GM19238 (cell line): ENCODE measurements around the gene FOXJ2.
"Not testable (repeated sequence)": the region's sequence is repeated elsewhere in the genome, so short reads cannot be mapped to it uniquely, and the experiment has no call there.

Experiments
- DNase-seq: peaks from one replicate; pipeline ENCODE4 v3.0.0; 2011; ENCODE audit warnings: low spot score; ENCODE audit not compliant: insufficient read length

Gene FOXJ2

DNA sequence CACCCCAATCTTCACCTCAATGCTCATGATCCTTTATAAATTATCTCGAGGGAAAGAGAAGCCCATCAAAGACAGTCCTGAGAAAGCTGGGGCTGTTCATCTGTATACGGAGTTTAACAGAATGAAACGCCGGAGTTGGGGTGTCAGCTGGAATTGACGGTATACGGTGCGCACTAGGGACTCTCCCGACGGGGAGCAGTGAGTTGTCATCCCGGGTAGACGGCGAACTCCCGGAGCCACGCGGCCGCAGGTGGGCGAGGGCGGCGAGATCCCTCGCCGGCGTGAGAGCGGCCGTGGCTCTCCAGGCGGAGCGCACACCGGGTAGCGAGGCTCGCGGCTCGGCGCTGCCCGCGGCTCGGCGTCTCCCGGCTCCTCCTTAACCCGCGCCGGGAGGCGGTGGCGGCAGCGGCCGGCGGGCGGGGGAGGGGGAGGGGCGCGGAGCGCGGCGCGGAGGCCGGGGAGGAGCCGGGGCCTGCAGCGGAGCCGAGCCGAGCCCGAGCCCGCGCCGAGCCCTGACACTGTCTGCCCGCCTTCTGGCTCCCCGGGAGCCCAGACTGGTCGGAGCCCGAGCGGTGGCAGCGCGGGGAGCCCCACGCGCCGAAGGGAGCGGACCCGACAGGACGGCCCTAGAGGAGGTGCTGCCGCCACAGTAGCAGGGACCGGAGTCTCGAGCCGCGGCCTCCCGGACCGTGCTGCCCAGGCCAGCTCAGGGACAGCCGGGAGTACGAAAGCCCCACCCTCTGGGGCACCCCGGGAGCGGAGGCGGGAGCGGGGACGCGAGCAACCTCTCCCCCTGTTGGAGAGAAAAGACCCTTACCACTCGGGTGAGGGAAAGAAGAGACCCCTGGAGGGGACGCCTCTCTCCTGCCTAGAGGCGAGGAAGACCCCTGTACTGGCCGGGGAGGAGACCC lies at the start of gene FOXJ2:
FOXJ2 (plus strand) TSS at position 475 of the 911 bp plus-strand sequence. CDS start 7,117 bp downstream, outside the sequence.
- peak; percentile 69 for DNase-seq

DNA sequence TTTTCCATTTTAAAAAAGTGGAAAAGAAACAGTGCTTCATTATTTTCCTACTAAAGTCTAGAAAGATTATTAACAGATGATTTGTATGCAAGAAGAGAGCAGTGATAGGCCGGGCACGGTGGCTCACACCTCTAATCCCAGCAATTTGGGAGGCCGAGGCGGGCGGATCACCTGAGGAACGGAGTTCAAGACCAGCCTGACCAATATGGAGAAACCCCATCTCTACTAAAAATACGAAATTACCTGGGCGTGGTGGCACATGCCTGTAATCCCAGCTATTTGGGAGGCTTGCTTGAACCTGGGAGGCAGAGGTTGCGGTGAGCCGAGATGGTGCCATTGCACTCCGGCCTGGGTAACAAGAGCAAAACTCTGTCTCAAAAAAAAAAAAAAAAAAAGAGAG lies 49.5 kb upstream of the FOXJ2 start:
- not testable (repeated sequence) for DNase-seq

DNA sequence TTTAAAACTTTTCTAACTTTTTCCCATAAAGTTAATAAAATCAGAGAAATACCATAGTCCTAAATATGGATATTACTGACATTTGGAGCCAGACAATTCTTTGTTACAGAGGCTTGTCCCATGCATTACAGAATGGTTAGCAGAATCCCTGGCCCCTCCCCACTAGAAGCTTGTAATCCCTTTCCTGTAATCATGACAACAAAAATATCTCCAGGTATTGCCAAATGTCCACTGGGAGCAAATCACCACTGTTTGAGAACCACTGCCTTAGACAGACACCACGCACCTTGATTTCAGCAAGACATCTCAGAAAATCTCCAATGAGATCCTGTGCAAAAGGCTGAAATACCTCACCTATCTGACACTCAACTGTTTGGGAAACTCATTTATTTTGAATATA lies 49.1 kb upstream of the FOXJ2 start:
- not testable (repeated sequence) for DNase-seq

DNA sequence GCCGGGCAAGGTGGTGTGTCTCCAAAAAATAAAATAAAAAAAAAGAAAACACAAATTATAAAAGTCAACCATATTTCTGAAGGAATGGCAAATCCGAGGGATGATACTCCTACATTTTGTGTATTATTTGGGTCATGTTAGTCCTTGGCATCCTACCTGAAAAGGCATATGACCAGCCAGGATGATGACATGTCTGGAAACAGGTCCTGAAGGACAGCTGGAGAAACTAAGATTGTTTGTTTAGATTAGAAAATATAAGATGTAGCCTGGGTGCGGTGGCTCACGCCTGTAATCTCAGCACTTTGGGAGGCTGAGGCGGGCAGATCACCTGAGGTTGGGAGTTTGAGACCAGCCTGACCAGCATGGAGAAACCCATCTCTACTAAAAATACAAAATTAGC lies 47.6 kb upstream of the FOXJ2 start:
- no peak for DNase-seq

DNA sequence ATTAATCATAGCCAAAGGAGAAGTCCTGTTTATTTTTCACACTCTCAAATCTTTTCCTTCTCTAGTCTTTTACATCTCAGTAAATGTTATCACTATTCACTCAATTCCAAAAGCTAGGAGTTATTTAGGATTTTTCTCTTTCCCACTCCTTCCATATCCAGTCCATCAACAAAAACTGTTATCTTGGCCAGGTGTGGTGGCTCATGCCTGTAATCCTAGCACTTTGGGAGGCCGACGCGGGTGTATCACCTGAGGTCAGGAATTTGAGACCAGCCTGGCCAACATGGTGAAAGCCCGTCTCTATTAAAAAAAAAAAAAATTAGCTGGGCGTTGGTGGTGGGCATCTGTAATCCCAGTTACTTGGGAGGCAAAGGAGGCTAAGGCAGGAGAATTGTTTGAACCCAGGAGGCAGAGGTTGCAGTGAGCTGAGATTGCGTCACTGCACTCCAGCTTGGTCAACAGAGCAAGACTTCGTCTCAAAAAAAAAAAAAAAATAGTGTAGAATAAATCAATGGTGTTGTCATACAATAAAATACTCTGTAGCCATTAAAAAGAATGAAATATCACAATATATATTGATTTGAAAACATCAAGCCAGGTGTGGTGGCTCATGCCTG lies 46.6 kb upstream of the FOXJ2 start:
- no peak for DNase-seq

DNA sequence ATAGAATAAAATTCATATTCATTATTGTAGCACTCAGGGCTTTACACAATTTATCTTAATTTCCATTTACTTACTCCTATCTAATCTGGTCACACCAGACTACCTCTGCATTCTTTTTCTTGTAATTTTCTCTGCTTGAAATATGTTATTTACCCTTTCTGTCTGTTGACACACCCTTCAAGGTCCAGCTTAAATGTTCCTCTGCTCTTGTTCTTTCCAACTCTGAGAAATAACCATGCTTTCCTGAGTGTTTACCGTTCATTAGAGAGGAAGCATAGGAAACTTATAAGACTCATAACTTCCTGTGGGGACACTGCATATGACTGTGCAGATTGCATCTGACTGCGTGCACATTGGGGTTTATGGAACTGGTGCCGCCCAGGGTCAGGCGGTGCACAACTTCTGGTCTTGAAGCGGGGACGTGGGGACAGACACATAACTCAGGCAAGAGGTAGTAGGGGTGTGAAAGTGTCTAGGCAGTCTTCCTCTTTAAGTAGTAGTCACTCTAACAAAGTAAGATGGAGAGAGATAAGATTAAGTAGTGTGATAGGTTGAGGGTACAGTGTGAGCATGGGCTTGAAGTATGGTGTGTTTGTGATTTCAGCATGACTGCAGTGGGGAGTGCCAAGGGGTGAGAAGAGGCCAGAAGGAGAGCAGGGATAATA lies 42.6 kb upstream of the FOXJ2 start:
- no peak for DNase-seq

DNA sequence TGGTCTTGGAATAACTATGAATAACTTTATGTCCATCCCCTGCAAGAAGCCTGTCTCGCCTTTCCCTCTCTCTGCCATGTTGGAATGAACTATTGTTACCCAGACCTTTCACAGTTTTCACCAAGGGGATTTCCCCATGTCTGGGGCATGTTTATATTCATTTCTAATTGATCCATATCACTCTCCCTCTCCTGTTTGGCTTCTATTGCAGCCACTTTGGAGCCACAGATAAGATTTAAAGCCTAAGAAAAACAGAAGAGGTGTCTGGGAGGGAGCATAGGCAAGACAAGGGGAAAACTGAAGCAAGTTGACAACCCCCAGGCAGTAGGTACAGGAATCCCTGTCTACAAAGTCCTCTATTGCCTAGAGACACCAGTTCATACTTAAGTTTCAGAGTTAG lies 41.0 kb upstream of the FOXJ2 start:
- no peak for DNase-seq

DNA sequence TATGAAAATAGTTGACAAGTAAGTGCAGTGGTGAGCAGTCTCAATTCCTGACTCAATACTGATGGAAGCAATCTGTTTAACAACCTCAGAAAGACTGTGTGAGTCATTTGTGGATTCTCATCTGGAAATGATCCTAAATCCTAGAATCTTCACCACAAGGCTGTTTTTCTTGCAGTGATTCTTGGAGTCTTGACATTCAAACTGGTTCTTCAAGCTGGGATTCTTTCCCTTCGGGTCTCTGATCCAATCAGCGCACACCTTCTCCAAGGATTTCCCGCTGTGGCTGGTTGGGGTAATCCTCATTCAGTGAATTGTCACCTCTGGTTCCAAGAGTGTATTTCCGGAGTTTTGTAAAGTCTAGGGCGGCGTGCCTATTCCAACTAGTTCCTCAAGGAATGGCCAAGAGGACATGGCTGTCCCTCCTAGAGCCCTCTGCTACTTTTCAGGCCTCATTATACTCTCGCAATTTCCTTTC lies 37.7 kb upstream of the FOXJ2 start:
- no peak for DNase-seq

DNA sequence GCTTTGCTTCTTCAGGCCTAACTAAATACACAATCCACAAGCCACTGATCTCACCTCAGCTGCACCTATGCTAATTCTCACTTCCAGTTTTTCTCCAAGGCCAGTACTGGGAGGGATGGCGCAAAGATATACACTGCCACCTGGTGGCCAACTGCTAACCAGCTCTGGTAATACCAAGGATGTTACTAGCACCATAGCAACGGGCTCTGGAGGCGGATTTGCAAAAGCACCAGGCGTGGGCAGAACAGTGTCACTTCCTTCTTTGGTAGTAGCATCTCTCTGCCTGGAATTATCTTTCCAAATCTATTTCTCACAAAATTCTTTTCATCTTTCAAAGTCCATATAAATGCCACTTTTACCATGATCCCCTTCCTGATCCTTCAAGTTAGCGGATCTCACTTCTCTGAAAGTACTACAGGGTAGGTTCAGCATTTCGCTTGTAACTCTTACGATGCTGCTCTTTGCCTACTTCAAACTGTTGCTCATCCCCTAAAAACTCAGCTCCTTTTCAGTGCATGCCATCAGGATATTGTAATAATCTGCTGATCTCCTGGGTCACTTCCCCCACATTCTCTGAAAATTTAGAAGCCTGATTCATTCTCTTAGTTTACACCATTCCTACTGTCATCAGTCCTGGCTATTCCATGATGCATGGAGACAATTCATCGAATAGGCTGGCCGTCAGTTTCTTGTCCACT lies 37.1 kb upstream of the FOXJ2 start:
- peak; percentile 45 for DNase-seq

DNA sequence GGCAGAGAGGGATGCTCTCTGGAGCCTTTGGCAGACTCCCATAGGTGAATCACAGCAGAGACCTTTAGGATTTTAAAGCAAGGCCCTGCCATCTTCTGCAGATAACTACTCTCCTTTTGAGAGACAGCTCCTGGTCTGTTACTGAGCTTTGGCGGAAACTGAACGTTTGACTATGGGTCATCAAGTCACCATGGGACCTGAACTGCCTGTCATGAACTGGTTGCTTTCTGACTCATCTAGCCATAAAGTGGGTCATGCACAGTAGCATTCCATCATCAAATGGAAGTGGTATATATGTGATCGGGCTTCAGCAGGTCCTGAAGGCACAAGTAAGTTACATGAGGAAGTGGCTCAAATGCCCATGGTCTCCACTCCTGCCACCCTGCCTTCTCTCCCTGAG lies 31.7 kb upstream of the FOXJ2 start:
- DNase-seq = not testable (repeated sequence)

DNA sequence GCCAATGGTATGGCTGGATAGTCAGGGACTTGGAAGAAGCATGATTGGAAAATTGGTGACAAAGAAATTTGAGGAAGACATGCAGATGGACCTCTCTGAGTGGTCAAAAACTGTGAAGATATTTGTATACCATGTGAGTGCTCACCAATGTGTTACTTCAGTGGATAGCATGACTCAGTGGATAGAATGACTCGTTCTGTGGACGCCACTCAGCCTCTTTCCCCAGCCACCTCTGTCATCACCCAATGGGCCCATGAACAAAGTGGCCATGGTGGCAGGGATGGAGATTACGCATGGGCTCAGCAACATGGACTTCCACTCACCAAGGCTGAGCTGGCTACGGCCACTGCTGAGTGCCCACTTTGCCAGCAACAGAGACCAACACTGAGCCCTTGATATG lies 31.0 kb upstream of the FOXJ2 start:
- not testable (repeated sequence) for DNase-seq

DNA sequence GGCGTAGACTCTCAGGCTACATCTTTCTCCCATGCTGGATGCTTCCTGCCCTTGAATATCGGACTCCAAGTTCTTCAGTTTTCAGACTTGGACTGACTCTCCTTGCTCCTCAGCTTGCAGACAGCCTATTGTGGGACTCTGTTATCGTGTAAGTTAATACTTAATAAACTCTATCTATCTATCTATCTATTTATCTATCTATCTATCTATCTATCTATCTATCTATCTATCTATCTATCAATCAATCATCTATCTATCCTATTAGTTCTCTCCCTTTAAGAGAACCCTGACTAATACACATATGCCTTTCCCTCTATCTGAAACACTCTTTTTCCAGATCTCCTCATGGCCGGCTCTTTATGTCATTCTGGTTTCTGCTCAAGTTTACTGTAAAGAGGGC lies 27.6 kb upstream of the FOXJ2 start:
- DNase-seq = not testable (repeated sequence)

DNA sequence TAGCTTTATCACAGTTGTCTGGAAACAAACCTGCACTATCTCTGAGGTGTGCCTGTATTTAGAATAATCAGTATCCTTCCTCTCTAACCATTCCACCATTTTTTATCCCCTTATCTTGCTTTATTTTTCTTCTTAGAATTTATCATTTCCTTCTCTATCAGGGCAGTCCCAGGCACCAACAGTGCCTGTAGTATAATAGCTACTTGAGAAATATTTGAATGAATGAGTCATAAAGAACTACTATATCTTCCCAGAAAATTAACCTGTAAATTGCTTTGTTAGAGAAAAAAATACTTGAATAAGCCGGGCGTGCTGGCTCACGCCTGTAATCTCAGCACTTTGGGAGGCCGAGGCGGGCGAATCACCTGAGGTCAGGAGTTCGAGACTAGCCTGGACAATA lies 21.2 kb upstream of the FOXJ2 start:
- DNase-seq = no peak

DNA sequence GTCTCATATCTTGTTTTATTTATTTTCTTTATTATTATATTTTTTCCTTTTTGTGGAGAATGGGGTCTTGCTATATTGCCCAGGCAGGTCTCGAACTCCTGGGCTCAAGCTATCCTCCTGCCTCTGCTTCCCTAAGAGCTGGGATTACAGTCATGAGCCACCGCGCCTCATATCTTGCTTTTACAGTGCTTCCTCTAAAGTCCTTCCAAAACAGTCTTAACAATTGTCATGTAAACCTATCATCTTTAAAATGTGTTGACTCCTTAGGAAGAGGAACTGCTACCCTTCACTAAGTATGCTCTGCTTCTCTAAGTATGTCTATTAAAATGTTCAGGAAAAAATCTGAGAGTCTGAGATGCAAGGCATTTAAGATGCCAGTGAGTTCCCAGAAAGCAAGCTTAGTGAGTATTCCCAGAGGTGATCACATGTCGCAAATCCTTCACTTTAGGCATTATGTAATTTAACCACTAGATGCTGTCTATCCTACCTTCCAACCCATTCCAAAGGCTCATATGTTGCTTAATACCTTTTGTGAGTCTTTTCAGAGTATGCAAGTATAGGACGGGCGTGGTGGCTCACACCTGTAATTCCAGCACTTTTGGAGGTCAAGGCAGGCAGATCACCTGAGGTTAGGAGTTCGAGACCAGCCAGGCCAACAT lies 19.7 kb upstream of the FOXJ2 start:
- DNase-seq = no peak

DNA sequence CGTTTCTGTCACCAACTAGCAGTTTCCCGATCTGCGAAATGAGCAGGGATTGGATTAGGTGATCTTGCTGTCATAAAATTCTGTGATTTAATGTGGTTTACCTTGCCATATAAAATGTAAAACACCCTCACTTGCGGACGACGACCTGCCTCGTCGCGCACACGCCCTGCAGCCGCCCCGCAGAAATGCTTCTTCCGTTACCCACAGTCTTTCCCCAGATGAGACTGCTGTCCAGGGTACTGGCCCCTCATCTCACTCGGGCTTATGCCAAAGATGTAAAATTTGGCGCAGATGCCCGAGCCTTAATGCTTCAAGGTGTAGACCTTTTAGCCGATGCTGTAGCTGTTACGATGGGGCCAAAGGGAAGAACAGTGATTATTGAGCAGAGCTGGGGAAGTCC lies 17.7 kb upstream of the FOXJ2 start:
- no peak for DNase-seq

DNA sequence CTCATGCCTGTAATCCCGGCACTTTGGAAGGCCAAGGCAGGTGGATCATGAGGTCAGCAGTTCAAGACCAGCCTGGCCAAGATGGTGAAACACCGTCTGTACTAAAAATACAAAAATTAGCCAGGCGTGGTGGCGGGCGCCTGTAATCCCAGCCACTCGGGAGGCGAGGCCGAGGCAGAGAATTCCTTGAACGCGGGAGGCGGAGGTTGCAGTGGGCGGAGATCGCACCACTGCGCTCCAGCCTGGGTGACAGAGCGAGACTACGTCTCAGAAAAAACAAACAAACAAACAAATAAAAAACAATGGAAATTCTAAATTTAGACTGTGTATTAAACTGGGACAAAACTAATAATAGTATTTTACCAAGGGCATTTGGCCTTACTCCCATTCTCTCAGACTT lies 14.3 kb upstream of the FOXJ2 start:
- DNase-seq = not testable (repeated sequence)

DNA sequence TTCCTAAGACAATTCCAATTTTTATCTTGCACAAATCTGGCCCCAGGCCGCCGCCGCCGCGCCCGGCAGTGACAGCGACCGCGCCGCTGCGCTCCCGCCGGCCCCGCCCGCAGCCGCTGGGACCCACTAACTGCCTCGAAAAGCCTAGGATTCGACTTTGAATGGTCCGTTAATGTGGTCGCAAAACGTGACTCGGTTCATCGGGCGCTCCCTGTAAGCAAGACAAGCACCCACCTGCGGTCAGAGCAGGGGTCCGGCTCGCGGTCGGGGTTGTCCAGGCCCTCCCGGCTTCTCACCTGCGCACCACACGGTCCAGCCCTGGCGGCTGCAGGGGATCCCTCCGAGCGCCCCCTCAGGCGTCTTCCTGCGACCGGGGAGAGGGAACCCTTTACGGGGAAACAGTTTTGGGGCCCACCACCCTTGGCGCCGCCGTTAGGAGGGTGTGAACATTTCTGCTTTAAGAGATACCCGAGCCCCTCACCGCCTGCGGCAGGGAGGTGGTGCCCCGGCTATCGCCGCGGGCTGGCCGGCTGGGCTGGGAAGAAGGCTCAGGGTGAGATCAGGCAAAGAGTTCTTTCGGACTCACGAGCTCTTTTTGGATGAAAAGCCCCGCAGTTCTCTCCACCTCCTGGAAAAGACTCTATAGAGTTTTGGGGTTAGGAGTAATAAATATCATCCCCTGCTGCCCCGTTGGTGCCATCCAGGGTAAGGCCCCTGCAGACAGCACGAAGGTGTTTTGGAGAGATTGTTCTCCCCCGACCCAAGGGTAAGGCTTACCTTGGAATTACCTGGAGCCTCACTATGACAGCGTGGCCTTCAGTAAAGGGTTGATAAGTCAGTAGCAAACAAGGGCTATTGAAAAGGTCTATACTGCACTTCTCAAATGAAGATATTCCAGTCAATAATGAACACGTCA lies 13.6 kb upstream of the FOXJ2 start:
- no peak for DNase-seq

DNA sequence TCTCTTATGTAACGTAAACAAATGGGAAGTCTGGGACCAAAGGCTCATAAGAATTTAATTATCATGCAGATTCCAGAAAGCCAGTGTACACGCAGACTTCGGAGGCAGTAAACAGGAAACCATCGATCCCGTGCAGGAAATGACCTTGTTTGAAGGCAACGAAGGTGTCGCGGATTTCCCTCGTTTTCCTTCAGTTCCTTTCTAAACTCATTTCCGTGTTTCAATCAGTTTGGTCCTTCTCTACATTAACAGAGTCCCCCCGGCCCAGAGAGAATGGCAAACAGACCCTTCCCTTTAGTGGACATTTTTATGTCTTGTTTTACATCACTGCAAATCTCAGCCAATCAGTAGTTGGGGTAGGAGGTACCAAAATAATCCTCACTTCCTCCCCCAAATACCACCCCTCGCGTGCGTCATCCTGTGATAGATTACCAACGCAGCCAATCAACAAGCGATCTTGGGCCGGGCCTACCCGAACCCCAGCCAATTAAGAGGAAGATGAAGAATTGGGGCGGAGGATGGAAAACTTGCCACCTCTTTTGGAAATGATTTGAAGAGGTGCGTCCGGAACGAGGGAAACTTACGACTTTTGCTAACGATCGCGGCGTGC lies 6.1 kb upstream of the FOXJ2 start:
- DNase-seq = peak; percentile 95

DNA sequence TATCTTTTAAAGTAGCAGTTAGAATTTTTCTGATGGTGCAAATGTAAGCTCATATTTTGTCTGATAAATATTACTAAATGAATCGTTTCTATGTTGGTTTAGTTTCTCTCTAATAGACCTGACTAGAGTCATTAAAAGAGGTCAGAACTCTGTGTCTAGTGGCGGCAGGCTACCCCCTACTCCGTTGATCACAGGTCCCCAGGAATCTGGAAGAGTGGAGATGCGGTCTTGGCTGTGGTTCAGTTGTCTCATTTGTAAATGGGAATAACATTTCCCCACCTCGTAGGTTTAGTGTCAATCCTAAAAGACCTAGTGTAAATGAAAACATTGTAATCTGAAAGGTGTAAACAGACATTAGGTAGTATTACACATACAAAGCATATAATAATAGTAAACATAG lies 4.7 kb upstream of the FOXJ2 start:
- DNase-seq = no peak
